SK-N-SH (cell line): ENCODE data around the gene SLC37A3. TPM values are rescaled to one million over a fixed set of nuclear protein-coding genes. Genes with fewer than 3 reads are reported as not detected.

Experiments used
- CTCF ChIA-PET: fragments of 300-600, 350-600 bp; formaldehyde crosslinking; extraction: SDS; loops from one replicate; lab custom pipeline; 2021; lab: Yijun Ruan, JAX
- POLR2A ChIA-PET: fragments of 350-600 bp; sonication (Branson Sonifier 250); formaldehyde crosslinking; extraction: SDS; loops from one replicate; lab custom pipeline; 2020; ENCODE audit warnings: antibody characterized with exemption, inconsistent platforms; lab: Yijun Ruan, JAX
- DNase-seq: peaks from one replicate; pipeline ENCODE4 v3.0.0; 2012
- H2AFZ ChIP-seq: fragments of 200-600 bp; sonication (generic); 2 replicates; pipeline ENCODE4 v1.8.1; 2016; ENCODE audit warnings: antibody characterized with exemption, mild to moderate bottlenecking, low read depth
- H3F3A ChIP-seq: fragments of 200-600 bp; sonication (generic); replicated peaks from 2 replicates; pipeline ENCODE3; 2016; ENCODE audit warnings: antibody characterized with exemption, mild to moderate bottlenecking; ENCODE audit not compliant: insufficient read depth
- H3K27ac ChIP-seq, 2 experiments: fragments of 200-500 bp in 1 of 2; fragments of 200-600 bp in 1 of 2; sonication (Bioruptor generic) in 1 of 2; sonication (generic), shearing (Covaris generic) in 1 of 2; 2 replicates each; pipeline versions ENCODE4 v1.5.1 to v1.6.1; 2014 to 2016; ENCODE audit warnings: low read depth in 2 of 2, inconsistent platforms in 1 of 2, low read length in 1 of 2, mild to moderate bottlenecking in 1 of 2, mixed read lengths in 1 of 2
- H3K27me3 ChIP-seq: fragments of 200-600 bp; sonication (generic), shearing (Covaris generic); 2 replicates; pipeline ENCODE4 v1.6.1; 2016; ENCODE audit warnings: mixed run types; ENCODE audit not compliant: insufficient read depth
- H3K36me3 ChIP-seq, 2 experiments: fragments of 200-500 bp in 1 of 2; fragments of 200-600 bp in 1 of 2; sonication (Bioruptor generic) in 1 of 2; sonication (generic) in 1 of 2; replicated peaks in 1 of 2; 2 replicates each; pipeline versions ENCODE3 to v1.5.1; 2014 to 2016; ENCODE audit warnings: low read length in 1 of 2, mild to moderate bottlenecking in 1 of 2; ENCODE audit not compliant: insufficient read depth in 2 of 2, control insufficient read depth in 1 of 2
- H3K4me1 ChIP-seq, 2 experiments: fragments of 200-500 bp in 1 of 2; fragments of 200-600 bp in 1 of 2; sonication (Bioruptor generic) in 1 of 2; sonication (generic), shearing (Covaris generic) in 1 of 2; 2 replicates each; pipeline versions ENCODE4 v1.5.1 to v1.6.1; 2014 to 2016; ENCODE audit warnings: low read depth in 1 of 2, low read length in 1 of 2, mixed run types in 1 of 2; ENCODE audit not compliant: insufficient read depth in 2 of 2, control insufficient read depth in 1 of 2
- H3K4me2 ChIP-seq: fragments of 200-600 bp; sonication (generic), shearing (Covaris generic); 2 replicates; pipeline ENCODE4 v1.6.1; 2017; ENCODE audit warnings: mixed run types
- H3K4me3 ChIP-seq, 2 experiments: fragments of 200-500 bp in 1 of 2; fragments of 200-600 bp in 1 of 2; sonication (Bioruptor generic) in 1 of 2; sonication (generic), shearing (Covaris generic) in 1 of 2; 2 replicates each; pipeline versions ENCODE4 v1.5.1 to v1.8.1; 2014 to 2016; ENCODE audit warnings: low read depth in 2 of 2, inconsistent platforms in 1 of 2, low read length in 1 of 2, mild to moderate bottlenecking in 1 of 2, mixed read lengths in 1 of 2, moderate library complexity in 1 of 2
- H3K79me2 ChIP-seq: fragments of 200-600 bp; sonication (generic); 2 replicates; pipeline ENCODE4 v1.8.1; 2017; ENCODE audit warnings: mild to moderate bottlenecking; ENCODE audit not compliant: insufficient read depth
- H3K9ac ChIP-seq: fragments of 200-600 bp; sonication (generic); 2 replicates; pipeline ENCODE4 v1.6.1; 2017; ENCODE audit warnings: mixed run types
- H3K9me2 ChIP-seq: fragments of 200-600 bp; sonication (generic); 2 replicates; pipeline ENCODE4 v1.6.1; 2017; ENCODE audit warnings: mixed run types
- H3K9me3 ChIP-seq: fragments of 200-600 bp; sonication (generic); 2 replicates; pipeline ENCODE4 v1.6.1; 2017; ENCODE audit warnings: mixed run types, mild to moderate bottlenecking, moderate library complexity
- H4K20me1 ChIP-seq: fragments of 200-600 bp; sonication (generic); 2 replicates; pipeline ENCODE4 v1.6.1; 2017; ENCODE audit warnings: mild to moderate bottlenecking, mixed run types; ENCODE audit not compliant: insufficient read depth
- CHD2 ChIP-seq: fragments of 150-350 bp; IDR thresholded peaks from 2 replicates; pipeline ENCODE4 v1.6.1; 2018; ENCODE audit warnings: low read length; ENCODE audit not compliant: partially characterized antibody
- ELF1 ChIP-seq: IDR thresholded peaks from 2 replicates; pipeline ENCODE4 v1.4.0; 2012
- EP300 ChIP-seq, 2 experiments: IDR thresholded peaks; 2 replicates each; pipeline versions ENCODE4 v1.4.0 to v1.6.1; 2012; ENCODE audit warnings: borderline replicate concordance in 1 of 2, low read depth in 1 of 2, low read length in 1 of 2
- GABPA ChIP-seq: IDR thresholded peaks from 2 replicates; pipeline ENCODE4 v1.4.0; 2012; ENCODE audit warnings: low read depth, mild to moderate bottlenecking
- MEF2A ChIP-seq: IDR thresholded peaks from 2 replicates; pipeline ENCODE4 v1.4.0; 2012; ENCODE audit warnings: low read depth, borderline replicate concordance
- NFIC ChIP-seq: IDR thresholded peaks from 2 replicates; pipeline ENCODE4 v1.4.0; 2012; ENCODE audit warnings: borderline replicate concordance
- NRF1 ChIP-seq: IDR thresholded peaks from 2 replicates; pipeline ENCODE4 v1.6.1; 2012; ENCODE audit warnings: low read depth, mild to moderate bottlenecking, low read length
- RAD21 ChIP-seq: IDR thresholded peaks from 2 replicates; pipeline ENCODE4 v1.6.1; 2012; ENCODE audit warnings: mild to moderate bottlenecking, low read length
- RCOR1 ChIP-seq: fragments of 150-350 bp; IDR thresholded peaks from 2 replicates; pipeline ENCODE4 v1.6.1; 2017; ENCODE audit warnings: antibody characterized with exemption, low read length
- RFX5 ChIP-seq: IDR thresholded peaks from 2 replicates; pipeline ENCODE4 v1.6.1; 2012; ENCODE audit warnings: mild to moderate bottlenecking, improper control_type of control experiment, low read length
- RXRA ChIP-seq: IDR thresholded peaks from 2 replicates; pipeline ENCODE4 v1.4.0; 2012; ENCODE audit warnings: low read depth, mild to moderate bottlenecking, borderline replicate concordance
- SIN3A ChIP-seq: IDR thresholded peaks from 2 replicates; pipeline ENCODE4 v1.6.1; 2012; ENCODE audit warnings: low read depth, mild to moderate bottlenecking, low read length, moderate library complexity, borderline replicate concordance
- SMC3 ChIP-seq: IDR thresholded peaks from 2 replicates; pipeline ENCODE4 v1.6.1; 2012; ENCODE audit warnings: low read depth, low read length, improper control_type of control experiment
- TAF1 ChIP-seq: IDR thresholded peaks from 2 replicates; pipeline ENCODE4 v1.6.1; 2012; ENCODE audit warnings: low read depth, mild to moderate bottlenecking, low read length, moderate library complexity, borderline replicate concordance
- TEAD4 ChIP-seq: IDR thresholded peaks from 2 replicates; pipeline ENCODE4 v1.4.0; 2012; ENCODE audit warnings: mild to moderate bottlenecking, borderline replicate concordance; ENCODE audit not compliant: insufficient read depth
- WGBS: methylation state at CpG from one replicate; pipeline ENCODE4 v1.1.6; 2017; ENCODE audit warnings: low lambda C conversion rate; 5-methylcytosine and 5-hydroxymethylcytosine counted together
- polyA plus RNA-seq, 3 experiments: library from polyadenylated mRNA; depleted of rRNA; stranded (reverse); fragments of >200 nt; gene quantifications; 2 replicates each; pipeline ENCODE4 v1.2.3, GENCODE V29; 2012
- TF ChIP-seq, protein P1 (sequence below): IDR thresholded peaks from 2 replicates; pipeline ENCODE4 v1.4.0; 2012; ENCODE audit warnings: low read depth
- TF ChIP-seq, protein P2 (sequence below): fragments of 200-600 bp; sonication (generic); IDR thresholded peaks from 2 replicates; pipeline ENCODE4 v1.6.1; 2017; ENCODE audit warnings: antibody characterized with exemption, mild to moderate bottlenecking, moderate library complexity
- TF ChIP-seq, protein P3 (sequence below): fragments of 150-350 bp; IDR thresholded peaks from 2 replicates; pipeline ENCODE4 v1.6.1; 2017; ENCODE audit warnings: antibody characterized with exemption, low read length, low read depth, borderline replicate concordance
- TF ChIP-seq, protein P4 (sequence below): fragments of 150-350 bp; IDR thresholded peaks from 2 replicates; pipeline ENCODE4 v1.6.1; 2016; ENCODE audit warnings: mild to moderate bottlenecking, low read depth, low read length
- TF ChIP-seq, protein P5 (sequence below): IDR thresholded peaks from 2 replicates; pipeline ENCODE4 v1.6.1; 2012; ENCODE audit warnings: mild to moderate bottlenecking, low read depth, low read length, moderate library complexity

The SLC37A3 gene
- polyA plus RNA-seq, 1 of the 3 experiments (the other 2 are of a cell fraction) = 53.3 TPM

DNA sequence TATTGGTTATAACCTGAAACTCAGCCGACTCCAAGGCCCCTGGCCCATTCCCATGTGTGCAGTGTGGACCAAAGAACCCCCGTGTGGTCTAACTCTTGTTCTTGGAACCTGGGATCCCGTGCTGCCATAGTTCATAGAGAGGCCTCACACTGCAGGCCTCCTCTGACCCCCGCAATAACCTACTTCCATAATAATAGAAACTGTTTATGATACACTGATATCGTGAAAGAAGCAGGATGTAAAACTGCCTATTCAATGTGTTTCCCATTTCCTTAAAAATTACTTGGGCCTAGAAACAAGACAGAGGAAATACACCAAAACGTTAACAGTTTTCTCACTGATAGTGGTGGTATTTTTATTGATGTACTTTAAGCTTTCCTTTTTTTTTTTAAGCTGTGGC lies 112.4 kb downstream of the SLC37A3 start:
- no peak overlapping the region for H3K4me3 ChIP-seq
- H3K27ac ChIP-seq = no peak overlapping the region
- H3K9me3 ChIP-seq = no peaks in the 10 kb centered on the region
- H4K20me1 ChIP-seq = no peaks in the 10 kb centered on the region
- H3K27me3 ChIP-seq = peaks cover 17% of the 10 kb centered on the region; the same call in 1 of the 2 replicates
- H3K4me1 ChIP-seq = no peaks in the 10 kb centered on the region
- 57% methylated on average over 6 of the region's 6 CpGs for WGBS
- H2AFZ ChIP-seq = no peak overlapping the region
- ChIA-PET POLR2A (no interaction called here), CTCF (interaction anchor here (0.6 kb wide), 1 partner anchor 460 kb away, joined by 4 read pairs; no protein-coding TSS in a partner anchor)
- no peaks in the 10 kb centered on the region for H3F3A ChIP-seq
- no peak overlapping the region for H3K9ac ChIP-seq
- no peak for TF ChIP-seq RAD21
- TF ChIP-seq EP300 (IDR thresholded peaks at IDR 0.05; ENCODE audit: borderline replicate concordance in 1 of 2, low read depth in 1 of 2, low read length in 1 of 2) = no peak
- TF ChIP-seq, protein P1, sequence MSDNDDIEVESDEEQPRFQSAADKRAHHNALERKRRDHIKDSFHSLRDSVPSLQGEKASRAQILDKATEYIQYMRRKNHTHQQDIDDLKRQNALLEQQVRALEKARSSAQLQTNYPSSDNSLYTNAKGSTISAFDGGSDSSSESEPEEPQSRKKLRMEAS = no peak
- TF ChIP-seq NRF1 = no peak
- TF ChIP-seq CHD2 = no peak
- no peak for TF ChIP-seq RFX5
- no peak for TF ChIP-seq TAF1
- no peak for TF ChIP-seq SIN3A
- no peak for TF ChIP-seq SMC3
- TF ChIP-seq, protein P2, sequence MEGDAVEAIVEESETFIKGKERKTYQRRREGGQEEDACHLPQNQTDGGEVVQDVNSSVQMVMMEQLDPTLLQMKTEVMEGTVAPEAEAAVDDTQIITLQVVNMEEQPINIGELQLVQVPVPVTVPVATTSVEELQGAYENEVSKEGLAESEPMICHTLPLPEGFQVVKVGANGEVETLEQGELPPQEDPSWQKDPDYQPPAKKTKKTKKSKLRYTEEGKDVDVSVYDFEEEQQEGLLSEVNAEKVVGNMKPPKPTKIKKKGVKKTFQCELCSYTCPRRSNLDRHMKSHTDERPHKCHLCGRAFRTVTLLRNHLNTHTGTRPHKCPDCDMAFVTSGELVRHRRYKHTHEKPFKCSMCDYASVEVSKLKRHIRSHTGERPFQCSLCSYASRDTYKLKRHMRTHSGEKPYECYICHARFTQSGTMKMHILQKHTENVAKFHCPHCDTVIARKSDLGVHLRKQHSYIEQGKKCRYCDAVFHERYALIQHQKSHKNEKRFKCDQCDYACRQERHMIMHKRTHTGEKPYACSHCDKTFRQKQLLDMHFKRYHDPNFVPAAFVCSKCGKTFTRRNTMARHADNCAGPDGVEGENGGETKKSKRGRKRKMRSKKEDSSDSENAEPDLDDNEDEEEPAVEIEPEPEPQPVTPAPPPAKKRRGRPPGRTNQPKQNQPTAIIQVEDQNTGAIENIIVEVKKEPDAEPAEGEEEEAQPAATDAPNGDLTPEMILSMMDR = no peak
- TF ChIP-seq, protein P3, sequence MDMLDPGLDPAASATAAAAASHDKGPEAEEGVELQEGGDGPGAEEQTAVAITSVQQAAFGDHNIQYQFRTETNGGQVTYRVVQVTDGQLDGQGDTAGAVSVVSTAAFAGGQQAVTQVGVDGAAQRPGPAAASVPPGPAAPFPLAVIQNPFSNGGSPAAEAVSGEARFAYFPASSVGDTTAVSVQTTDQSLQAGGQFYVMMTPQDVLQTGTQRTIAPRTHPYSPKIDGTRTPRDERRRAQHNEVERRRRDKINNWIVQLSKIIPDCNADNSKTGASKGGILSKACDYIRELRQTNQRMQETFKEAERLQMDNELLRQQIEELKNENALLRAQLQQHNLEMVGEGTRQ = no peak
- no peak for TF ChIP-seq RXRA
- TF ChIP-seq ELF1 = no peak
- no peak for TF ChIP-seq TEAD4
- TF ChIP-seq, protein P4, sequence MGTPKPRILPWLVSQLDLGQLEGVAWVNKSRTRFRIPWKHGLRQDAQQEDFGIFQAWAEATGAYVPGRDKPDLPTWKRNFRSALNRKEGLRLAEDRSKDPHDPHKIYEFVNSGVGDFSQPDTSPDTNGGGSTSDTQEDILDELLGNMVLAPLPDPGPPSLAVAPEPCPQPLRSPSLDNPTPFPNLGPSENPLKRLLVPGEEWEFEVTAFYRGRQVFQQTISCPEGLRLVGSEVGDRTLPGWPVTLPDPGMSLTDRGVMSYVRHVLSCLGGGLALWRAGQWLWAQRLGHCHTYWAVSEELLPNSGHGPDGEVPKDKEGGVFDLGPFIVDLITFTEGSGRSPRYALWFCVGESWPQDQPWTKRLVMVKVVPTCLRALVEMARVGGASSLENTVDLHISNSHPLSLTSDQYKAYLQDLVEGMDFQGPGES = no peak
- TF ChIP-seq, protein P5, sequence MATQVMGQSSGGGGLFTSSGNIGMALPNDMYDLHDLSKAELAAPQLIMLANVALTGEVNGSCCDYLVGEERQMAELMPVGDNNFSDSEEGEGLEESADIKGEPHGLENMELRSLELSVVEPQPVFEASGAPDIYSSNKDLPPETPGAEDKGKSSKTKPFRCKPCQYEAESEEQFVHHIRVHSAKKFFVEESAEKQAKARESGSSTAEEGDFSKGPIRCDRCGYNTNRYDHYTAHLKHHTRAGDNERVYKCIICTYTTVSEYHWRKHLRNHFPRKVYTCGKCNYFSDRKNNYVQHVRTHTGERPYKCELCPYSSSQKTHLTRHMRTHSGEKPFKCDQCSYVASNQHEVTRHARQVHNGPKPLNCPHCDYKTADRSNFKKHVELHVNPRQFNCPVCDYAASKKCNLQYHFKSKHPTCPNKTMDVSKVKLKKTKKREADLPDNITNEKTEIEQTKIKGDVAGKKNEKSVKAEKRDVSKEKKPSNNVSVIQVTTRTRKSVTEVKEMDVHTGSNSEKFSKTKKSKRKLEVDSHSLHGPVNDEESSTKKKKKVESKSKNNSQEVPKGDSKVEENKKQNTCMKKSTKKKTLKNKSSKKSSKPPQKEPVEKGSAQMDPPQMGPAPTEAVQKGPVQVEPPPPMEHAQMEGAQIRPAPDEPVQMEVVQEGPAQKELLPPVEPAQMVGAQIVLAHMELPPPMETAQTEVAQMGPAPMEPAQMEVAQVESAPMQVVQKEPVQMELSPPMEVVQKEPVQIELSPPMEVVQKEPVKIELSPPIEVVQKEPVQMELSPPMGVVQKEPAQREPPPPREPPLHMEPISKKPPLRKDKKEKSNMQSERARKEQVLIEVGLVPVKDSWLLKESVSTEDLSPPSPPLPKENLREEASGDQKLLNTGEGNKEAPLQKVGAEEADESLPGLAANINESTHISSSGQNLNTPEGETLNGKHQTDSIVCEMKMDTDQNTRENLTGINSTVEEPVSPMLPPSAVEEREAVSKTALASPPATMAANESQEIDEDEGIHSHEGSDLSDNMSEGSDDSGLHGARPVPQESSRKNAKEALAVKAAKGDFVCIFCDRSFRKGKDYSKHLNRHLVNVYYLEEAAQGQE = no peak
- TF ChIP-seq NFIC = no peak
- no peak for TF ChIP-seq RCOR1
- no peak for TF ChIP-seq GABPA
- no peak for TF ChIP-seq MEF2A
- no peak for DNase-seq
- H3K36me3 ChIP-seq = no peaks in the 10 kb centered on the region
- H3K79me2 ChIP-seq = no peaks in the 10 kb centered on the region
- H3K4me2 ChIP-seq = no peak overlapping the region
- no peaks in the 10 kb centered on the region for H3K9me2 ChIP-seq
